Effector memory CD4-positive, alpha-beta T cell (primary cell): ENCODE data around the gene MTHFD2.

Source experiments
- DNase-seq, 3 donors: peaks; one replicate each; pipeline ENCODE4 v3.0.0-alpha.2; 2020
- H3K27ac ChIP-seq: 2 replicates; pipeline ENCODE4 v1.7.0; 2013; ENCODE audit warnings: mild to moderate bottlenecking, low read length, moderate library complexity; ENCODE audit not compliant: insufficient read depth, poor library complexity, severe bottlenecking
- H3K27me3 ChIP-seq: replicated peaks from 2 replicates; pipeline ENCODE4 v1.7.0; 2013; ENCODE audit warnings: mild to moderate bottlenecking, low read length; ENCODE audit not compliant: insufficient read depth, control insufficient read depth, poor library complexity, severe bottlenecking
- H3K36me3 ChIP-seq: 2 replicates; pipeline ENCODE4 v1.7.0; 2013; ENCODE audit warnings: mild to moderate bottlenecking, low read length, moderate library complexity; ENCODE audit not compliant: control insufficient read depth, insufficient read depth
- H3K4me1 ChIP-seq: 2 replicates; pipeline ENCODE4 v1.7.0; 2013; ENCODE audit warnings: low read length, mild to moderate bottlenecking; ENCODE audit not compliant: control insufficient read depth, insufficient read depth, poor library complexity, severe bottlenecking
- H3K4me3 ChIP-seq: 2 replicates; pipeline ENCODE4 v1.7.0; 2013; ENCODE audit warnings: low read length, low read depth, mild to moderate bottlenecking; ENCODE audit not compliant: insufficient read depth, poor library complexity, severe bottlenecking
- H3K9me3 ChIP-seq: 2 replicates; pipeline ENCODE4 v1.7.0; 2013; ENCODE audit warnings: mild to moderate bottlenecking, low read length, moderate library complexity; ENCODE audit not compliant: control insufficient read depth

MTHFD2 gene

GRCh38 chr2:74242354-74243071 lies 44.1 kb downstream of the MTHFD2 start:
- Histone ChIP-seq H3K4me3 (no peak overlapping the region), H3K9me3 (no peaks in the 10 kb centered on the region), H3K27ac (no peak overlapping the region), H3K4me1 (no peaks in the 10 kb centered on the region), H3K27me3 (no peaks in the 10 kb centered on the region), H3K36me3 (no peaks in the 10 kb centered on the region)
- no peak for DNase-seq

- DNase-seq = no peak
- Histone ChIP-seq H3K4me3 (no peak overlapping the region), H3K27me3 (no peaks in the 10 kb centered on the region), H3K4me1 (no peaks in the 10 kb centered on the region), H3K27ac (no peak overlapping the region), H3K9me3 (no peaks in the 10 kb centered on the region), H3K36me3 (no peaks in the 10 kb centered on the region)
These were observed 45.9 kb downstream of the MTHFD2 start for GRCh38 chr2:74244286-74244685.

GRCh38 chr2:74246496-74247195 lies 48.2 kb downstream of the MTHFD2 start:
- Histone ChIP-seq H3K27ac (no peak overlapping the region), H3K4me1 (no peaks in the 10 kb centered on the region), H3K9me3 (no peaks in the 10 kb centered on the region), H3K36me3 (no peaks in the 10 kb centered on the region), H3K27me3 (no peaks in the 10 kb centered on the region), H3K4me3 (no peak overlapping the region)
- no peak for DNase-seq

GRCh38 chr2:74249406-74250122 lies 51.1 kb downstream of the MTHFD2 start:
- DNase-seq = no peak
- no peak overlapping the region for H3K27ac ChIP-seq
- no peaks in the 10 kb centered on the region for H3K36me3 ChIP-seq
- no peaks in the 10 kb centered on the region for H3K4me1 ChIP-seq
- no peaks in the 10 kb centered on the region for H3K9me3 ChIP-seq
- no peaks in the 10 kb centered on the region for H3K27me3 ChIP-seq
- H3K4me3 ChIP-seq = no peak overlapping the region

- no peak overlapping the region for H3K27ac ChIP-seq
- H3K9me3 ChIP-seq = no peaks in the 10 kb centered on the region
- H3K4me1 ChIP-seq = no peaks in the 10 kb centered on the region
- H3K36me3 ChIP-seq = no peaks in the 10 kb centered on the region
- no peak overlapping the region for H3K4me3 ChIP-seq
- H3K27me3 ChIP-seq = no peaks in the 10 kb centered on the region
- DNase-seq = peak; percentile 20 to 41 (median 20)
These were observed 51.8 kb downstream of the MTHFD2 start for GRCh38 chr2:74250189-74250631.

GRCh38 chr2:74252036-74252435 lies 53.6 kb downstream of the MTHFD2 start:
- H3K9me3 ChIP-seq = no peaks in the 10 kb centered on the region
- H3K4me1 ChIP-seq = no peaks in the 10 kb centered on the region
- no peak overlapping the region for H3K27ac ChIP-seq
- no peak overlapping the region for H3K4me3 ChIP-seq
- H3K27me3 ChIP-seq = no peaks in the 10 kb centered on the region
- H3K36me3 ChIP-seq = no peaks in the 10 kb centered on the region
- DNase-seq = no peak

GRCh38 chr2:74252862-74253261 lies 54.4 kb downstream of the MTHFD2 start:
- Histone ChIP-seq H3K27me3 (no peaks in the 10 kb centered on the region), H3K9me3 (no peaks in the 10 kb centered on the region), H3K27ac (no peak overlapping the region), H3K4me1 (no peaks in the 10 kb centered on the region), H3K36me3 (no peaks in the 10 kb centered on the region), H3K4me3 (no peak overlapping the region)
- DNase-seq = no peak

- no peak overlapping the region for H3K27ac ChIP-seq
- H3K36me3 ChIP-seq = no peaks in the 10 kb centered on the region
- no peaks in the 10 kb centered on the region for H3K27me3 ChIP-seq
- no peaks in the 10 kb centered on the region for H3K4me1 ChIP-seq
- no peak overlapping the region for H3K4me3 ChIP-seq
- no peaks in the 10 kb centered on the region for H3K9me3 ChIP-seq
- no peak for DNase-seq
These were observed 55.0 kb downstream of the MTHFD2 start for GRCh38 chr2:74253306-74253970.

- Histone ChIP-seq H3K9me3 (no peaks in the 10 kb centered on the region), H3K36me3 (no peaks in the 10 kb centered on the region), H3K4me3 (no peak overlapping the region), H3K27me3 (no peaks in the 10 kb centered on the region), H3K27ac (no peak overlapping the region), H3K4me1 (no peaks in the 10 kb centered on the region)
- no peak for DNase-seq
These were observed 55.5 kb downstream of the MTHFD2 start for GRCh38 chr2:74253971-74254310.
